NCI-H2196 treated with DMSO at 0.1 percent for 48 hours (cell line): Measurements from ENCODE around the gene PLXNB3.
"Not testable (repeated sequence)": the region's sequence is repeated elsewhere in the genome, so short reads cannot be mapped to it uniquely, and the experiment has no call there.

Experiments used
- DNase-seq: peaks from one replicate; lab custom pipeline; 2025; ENCODE audit not compliant: unreplicated experiment; lab: John Stamatoyannopoulos, UW

PLXNB3 gene

DNA sequence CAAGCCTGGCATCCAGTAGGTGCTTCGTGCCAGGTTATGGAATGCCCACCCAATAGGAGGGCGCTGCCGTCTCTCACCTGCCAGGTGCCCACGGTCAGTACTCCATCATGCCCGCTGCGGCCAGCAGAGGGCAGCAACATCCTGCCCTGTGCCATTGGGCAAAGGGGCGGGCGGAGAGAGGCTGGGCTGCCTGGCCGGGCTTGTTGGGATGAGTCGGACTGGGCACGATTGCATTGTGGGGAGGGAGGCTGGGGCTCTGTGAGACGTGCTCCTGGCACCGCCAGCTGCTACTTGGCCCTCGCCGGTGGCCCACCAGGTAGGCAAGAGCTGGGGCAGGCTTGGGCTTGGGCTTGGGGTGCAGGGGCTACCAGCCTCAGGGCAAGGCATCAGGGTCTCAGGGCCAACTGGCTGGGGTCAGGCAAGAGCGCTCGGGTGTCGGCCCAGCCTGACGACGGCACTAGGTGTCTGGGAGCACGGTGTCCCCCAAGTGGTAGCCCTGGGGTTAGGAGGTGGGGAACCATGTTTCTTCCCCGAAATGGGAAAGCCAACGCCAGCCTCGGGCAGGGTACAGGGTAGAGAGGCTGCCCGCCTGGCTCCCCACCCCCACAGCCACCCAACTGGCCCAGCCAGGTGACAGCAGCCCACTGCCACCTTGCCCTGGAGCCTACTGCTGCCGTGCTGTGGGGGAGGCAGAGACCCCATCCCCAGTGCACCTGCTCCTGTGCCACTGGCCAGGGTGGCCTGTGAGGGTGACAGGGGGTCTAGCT lies at the start of gene PLXNB3:
Gene PLXNB3, plus strand, starts transcription at position 261 of the 767 bp plus-strand sequence. CDS start 1,287 bp downstream, outside the sequence.
- DNase-seq: peak; percentile 51

DNA sequence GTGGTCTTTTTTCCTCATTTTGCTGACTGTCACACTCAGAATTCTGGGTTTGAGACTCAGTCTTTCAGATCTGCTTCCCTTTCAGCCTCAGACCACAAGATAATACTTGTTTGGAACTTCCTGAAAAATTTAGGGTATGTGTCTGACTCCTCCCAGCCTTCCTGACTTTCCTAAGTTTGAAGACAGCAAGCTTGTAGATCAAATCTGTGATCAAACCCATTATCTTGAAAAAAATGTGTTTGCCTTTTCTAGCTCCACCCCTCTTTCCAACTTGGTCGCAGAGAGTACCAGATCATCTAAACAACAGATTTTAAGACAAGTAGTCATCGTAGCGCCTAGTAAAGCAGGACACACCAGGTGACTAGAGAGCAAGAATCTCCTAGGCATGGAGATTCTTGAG lies 49.8 kb upstream of the PLXNB3 start:
- DNase-seq: no peak

DNA sequence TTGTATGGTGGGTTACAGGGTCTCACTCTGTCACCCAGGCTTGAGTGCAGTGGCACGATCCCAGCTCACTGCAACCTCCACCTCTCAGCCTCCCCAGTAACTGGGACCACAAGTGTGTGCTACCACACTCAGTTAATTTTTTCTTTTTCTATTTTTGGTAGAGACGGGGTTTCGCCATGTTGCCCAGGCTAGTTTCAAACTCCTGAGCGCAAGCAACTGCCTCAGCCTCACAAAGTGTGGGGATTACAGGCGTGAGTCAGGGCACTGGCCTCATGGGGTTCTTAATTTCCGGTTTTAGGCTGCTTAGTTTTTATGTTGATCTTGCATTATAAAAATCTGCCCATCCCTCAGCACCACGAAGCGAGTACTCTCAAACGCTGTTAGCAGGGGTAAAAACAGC lies 46.6 kb upstream of the PLXNB3 start:
- DNase-seq: no peak

DNA sequence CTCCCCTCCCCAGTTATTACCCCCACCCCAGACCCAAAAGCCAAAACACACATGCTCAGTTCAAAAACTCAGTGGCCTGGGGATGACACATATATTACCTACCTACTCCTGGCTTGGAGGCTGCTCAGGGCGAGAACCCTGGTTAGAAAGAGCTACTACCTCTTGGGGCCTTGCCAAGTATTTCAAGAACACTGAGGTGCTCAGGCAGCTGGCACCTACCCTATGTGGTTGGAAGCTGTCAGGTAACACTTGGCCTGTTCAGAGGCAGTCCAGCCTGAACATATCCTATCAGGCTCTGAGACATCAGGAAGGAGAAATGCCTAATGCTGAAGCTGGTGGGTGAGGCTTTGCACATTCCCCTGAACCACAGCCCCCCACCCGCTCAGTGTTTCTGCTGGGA lies 44.8 kb upstream of the PLXNB3 start:
- no peak for DNase-seq

DNA sequence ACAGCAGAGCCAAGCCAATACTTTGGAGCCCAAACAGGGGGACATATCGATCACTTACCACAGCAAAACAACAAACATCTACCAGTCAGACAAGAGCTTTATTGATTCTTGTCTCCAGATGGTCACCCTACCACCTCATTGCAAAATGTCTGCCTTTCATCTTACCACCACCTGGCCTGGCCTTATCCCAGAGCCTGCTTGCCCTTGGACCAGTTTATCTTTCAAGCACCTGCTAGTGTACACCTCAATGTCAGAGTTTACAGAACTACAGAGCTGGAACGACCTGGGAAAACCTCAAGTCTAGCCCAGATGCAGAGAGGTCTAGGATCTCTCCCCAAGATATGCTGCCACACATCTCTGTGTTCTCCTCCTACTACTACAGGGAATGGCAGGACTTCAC lies 44.3 kb upstream of the PLXNB3 start:
- no peak for DNase-seq

DNA sequence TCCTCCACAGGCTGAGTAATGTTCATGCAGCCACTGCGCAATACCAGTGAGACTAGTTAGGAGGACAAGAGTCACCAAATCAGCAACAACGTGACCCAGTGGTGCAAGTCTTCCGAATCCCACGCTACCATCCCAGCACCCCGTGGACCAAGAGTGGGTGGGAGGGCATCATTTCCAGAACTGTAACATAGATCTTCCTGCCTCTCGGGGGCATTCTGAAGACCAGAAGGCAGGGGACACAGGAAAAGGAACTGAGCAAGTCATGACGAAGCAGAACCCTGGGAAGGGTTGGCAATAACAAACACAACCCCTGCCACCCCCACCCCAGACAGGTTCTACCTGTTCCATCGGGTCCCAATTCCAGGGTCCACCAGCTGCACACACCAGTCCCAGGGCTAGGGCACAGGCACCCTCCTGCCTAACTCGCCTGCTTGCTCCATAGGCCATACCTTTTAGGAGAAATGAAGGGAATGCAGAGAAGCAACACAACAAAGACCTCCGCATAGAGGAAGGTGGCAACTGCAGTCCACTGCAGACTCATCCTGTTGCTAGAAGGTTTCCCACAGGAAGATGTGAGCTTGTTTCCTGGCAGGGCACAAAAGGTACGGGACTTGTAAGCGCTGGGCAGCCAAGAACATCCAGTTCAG lies 41.2 kb upstream of the PLXNB3 start:
- no peak for DNase-seq

DNA sequence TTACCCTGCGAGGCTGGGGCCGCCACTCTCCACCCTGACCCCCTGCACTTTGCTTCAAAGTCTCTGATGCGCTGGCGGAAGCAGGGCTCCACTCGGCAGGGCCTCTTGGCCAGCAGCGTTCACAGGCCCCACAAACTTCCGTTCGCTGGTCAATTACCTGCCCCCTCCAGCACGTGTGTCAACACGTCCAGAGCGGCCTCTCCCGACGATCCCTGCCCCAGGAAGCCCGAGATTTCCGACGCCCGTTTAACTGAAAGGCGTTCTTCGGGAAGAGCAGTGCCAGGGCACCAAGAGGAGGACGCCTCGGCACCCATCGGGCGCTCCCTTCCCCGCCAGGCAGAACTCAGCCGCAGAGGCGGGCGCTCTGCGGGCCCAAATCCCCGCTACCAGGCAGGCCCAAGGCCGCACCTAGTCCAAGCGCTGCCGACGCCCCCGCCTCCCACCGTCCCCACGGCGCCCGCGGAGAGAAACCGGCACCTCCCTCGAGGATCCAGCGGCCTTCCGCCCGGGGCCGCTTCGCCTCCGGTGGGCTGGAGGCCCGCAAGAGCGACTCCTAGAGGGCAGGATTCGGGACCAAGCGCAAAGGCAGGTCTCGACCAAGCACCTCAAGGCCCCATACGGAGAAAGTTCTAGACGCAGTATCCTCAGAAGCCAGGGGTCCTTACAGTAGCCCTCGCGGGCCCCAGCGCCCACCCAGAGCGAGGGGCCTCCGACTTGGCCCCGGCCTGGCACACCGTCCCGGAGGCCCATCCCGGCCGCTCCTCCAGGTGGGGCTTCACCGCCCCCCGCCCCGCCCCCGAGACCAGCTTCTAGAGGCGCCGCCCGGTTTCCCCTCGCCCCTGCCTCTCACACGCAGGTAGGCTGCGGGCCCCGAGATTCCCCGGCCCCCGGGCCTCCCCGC lies 40.4 kb upstream of the PLXNB3 start:
- DNase-seq: peak; percentile 28

DNA sequence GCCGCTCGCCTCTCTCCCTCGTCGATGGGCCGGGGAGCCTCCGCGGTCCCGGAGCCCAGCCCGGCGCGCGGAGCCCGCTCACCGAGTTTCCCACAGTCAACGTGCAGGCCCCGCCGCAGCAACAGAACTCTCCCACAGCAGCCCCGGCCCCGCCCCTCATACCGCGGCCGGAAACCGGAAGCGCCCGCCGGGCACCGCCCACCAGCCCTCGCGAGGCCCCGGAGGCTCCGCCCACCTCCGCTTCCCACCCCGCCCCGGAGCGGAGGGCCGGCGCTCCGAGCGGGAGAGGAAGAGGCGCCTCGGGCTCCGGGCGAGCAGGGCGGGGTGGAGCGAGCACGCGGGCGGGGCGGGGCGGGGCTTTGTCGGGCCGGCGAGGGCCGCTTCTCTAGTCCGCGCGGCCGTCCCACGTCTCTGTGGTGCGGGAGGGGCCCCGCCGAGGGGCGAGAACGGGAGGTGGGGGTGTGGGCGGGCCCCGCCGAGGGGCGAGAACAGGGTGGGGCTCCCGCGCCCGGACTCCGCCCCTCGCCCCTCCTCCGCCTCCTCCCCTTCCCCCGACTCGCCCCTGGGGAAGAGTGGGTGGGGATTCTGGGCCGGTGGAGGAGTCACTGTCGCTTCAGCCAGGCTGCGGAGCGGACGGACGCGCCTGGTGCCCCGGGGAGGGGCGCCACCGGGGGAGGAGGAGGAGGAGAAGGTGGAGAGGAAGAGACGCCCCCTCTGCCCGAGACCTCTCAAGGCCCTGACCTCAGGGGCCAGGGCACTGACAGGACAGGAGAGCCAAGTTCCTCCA lies 39.6 kb upstream of the PLXNB3 start, which contains the start of the genes ABCD1 and BCAP31:
Gene ABCD1, plus strand, starts transcription at position 605 of the 787 bp plus-strand sequence. CDS start 411 bp downstream, outside the sequence.
Gene BCAP31, minus strand, starts transcription at position 136 of the 787 bp plus-strand sequence. CDS start 1,143 bp downstream, outside the sequence.
- DNase-seq: peak; percentile 78

DNA sequence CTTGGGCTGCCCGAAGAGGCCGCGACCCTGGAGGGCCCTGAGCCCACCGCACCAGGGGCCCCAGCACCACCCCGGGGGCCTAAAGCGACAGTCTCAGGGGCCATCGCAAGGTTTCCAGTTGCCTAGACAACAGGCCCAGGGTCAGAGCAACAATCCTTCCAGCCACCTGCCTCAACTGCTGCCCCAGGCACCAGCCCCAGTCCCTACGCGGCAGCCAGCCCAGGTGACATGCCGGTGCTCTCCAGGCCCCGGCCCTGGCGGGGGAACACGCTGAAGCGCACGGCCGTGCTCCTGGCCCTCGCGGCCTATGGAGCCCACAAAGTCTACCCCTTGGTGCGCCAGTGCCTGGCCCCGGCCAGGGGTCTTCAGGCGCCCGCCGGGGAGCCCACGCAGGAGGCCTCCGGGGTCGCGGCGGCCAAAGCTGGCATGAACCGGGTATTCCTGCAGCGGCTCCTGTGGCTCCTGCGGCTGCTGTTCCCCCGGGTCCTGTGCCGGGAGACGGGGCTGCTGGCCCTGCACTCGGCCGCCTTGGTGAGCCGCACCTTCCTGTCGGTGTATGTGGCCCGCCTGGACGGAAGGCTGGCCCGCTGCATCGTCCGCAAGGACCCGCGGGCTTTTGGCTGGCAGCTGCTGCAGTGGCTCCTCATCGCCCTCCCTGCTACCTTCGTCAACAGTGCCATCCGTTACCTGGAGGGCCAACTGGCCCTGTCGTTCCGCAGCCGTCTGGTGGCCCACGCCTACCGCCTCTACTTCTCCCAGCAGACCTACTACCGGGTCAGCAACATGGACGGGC lies 38.8 kb upstream of the PLXNB3 start:
- no peak for DNase-seq

DNA sequence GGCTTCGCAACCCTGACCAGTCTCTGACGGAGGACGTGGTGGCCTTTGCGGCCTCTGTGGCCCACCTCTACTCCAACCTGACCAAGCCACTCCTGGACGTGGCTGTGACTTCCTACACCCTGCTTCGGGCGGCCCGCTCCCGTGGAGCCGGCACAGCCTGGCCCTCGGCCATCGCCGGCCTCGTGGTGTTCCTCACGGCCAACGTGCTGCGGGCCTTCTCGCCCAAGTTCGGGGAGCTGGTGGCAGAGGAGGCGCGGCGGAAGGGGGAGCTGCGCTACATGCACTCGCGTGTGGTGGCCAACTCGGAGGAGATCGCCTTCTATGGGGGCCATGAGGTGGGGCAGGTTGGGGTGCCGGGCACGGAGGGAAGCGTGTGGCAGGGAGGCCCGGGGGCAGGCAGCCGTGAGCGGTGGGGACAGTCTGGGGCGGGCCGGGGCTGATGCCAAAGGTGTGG lies 38.2 kb upstream of the PLXNB3 start:
- DNase-seq: no peak

DNA sequence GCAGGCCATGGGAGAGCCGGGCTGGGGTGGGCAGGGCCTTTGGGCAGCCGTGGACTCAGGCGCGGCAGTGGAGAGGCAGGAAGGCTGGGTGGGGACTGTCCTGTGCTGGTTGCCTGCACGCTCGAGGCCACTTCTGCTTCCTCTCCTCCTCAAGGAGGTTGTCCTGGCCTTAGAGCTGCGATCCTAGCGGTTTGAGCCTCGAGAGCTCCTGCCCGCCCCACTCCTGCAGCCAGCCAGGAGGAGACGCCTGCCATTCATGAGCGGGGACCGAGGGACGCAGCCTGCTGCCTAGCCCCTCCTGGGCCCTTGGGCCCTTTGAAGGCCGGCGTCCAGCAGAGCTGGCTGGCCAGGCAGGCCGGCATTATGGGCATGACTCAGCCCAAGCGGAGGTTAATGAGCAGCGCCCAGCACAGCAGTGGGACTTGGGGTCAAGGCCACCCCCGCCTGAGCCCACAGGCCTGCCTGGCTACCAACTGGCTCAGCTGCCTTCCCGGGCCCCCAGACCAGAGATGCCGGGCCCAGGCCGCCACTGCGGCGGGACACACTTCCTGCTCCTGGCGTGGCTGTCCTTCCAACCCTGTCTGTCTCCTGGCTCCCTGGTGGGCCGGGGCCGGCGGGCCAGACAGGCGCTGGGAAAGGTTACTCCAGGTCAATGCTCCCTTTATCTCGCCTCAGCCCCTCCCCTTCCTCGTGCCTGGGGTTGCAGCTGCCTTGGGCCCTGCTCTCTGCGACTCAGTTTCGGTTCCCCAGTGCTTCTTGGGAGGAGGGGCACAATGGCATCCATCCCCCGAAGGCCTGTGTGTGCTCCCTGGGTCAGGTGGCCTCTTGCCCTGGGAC lies 37.5 kb upstream of the PLXNB3 start:
- DNase-seq: peak; percentile 53

DNA sequence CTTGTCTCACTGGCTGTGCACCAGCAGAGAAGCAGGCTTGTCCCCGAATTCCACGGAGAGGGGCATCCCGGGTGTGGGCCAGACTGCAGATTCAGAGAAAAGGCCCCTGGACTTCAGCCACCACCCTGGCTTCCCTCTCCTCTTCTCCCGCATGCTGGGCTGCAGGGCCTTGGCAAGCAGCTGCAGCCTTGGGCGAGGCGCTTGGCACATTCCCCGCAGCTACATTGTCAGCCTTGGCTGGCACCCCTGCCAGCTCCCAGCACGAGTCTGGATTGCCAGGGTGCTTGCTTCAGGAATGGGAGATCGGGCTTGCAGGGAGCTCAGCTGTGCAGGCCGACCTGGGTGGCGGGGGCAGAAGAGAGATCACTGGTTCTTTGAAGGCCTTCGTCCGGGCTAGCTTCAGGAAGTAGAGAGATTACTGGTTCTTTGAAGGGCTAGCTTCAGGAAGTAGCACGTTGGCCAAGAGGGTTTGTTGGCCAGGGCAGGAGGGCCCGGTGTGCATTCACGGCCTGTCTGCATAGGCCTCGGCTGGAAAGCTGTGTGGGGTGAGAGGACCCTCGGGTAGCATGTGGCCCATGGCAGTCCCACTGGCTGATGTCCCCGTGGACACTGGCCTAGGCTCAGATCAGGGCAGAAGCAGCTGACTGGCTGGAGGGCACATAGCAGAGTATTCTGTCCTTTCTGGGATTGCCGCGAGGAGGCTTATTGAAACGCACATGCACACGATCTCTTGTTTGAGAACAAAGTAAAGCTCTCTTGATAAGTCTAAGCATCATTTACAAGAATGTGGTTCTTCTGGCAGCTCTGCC lies 36.7 kb upstream of the PLXNB3 start:
- peak; percentile 58 for DNase-seq

DNA sequence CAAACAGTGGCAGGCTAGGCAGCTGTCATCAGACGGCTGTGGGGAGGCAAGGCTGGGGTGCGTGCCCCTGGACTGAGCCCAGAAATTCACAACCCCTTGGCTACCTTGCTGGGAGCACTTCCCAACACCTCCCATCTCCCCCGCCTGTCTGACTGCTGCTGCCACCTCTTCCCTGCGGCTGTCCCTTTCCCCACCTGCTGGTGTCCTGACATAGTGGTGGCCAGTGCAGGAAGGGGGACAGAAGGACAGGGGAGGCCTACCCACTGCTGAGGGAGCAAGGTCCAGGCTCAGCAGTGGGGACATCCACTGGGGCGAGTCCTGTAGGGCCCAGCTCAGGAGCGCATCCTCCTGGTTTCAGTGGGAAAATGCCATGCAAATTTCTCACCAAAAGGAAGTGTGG lies 36.0 kb upstream of the PLXNB3 start:
- no peak for DNase-seq

DNA sequence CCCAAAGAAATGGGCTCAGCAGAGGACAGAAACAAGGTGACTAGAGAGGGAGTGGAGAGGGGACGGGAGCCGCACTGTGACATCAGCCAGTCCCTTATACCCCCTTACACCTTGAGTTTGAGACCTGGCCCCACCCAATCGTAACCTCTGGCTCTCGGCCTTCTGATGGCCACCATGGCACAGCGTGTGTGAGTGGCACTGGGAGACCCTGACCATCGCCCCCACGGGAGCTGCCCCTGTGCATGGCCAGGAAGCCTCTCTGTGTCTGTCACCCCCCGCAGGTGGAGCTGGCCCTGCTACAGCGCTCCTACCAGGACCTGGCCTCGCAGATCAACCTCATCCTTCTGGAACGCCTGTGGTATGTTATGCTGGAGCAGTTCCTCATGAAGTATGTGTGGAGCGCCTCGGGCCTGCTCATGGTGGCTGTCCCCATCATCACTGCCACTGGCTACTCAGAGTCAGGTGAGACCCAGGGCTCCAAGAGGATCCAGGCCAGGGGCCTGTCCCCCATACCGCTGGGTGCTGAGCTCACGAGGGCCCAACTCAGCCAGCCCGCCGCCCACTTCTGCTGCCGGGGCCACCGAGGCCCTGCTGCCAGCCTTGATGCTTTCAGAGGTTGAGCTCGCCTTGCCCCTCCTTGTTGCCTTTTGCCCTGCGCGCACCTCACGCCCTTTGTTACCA lies 35.0 kb upstream of the PLXNB3 start:
- no peak for DNase-seq

DNA sequence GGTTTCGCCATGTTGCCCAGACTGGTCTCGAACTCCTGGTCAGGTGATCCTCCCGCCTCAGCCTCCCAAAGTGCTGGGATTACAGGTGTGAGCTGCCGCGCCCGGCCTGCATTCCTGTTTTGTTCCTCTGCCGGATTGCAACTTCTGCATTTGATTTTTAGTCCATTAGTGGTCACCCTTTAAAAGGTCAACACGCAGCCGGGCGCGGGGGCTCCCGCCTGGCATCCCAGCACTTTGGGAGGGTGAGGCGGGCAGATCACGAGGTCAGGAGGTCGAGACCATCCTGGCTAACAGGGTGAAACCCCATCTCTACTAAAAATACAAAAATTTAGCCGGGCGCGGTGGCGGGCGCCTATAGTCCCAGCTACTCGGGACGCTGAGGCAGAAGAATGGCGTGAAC lies 33.9 kb upstream of the PLXNB3 start:
- not testable (repeated sequence) for DNase-seq

DNA sequence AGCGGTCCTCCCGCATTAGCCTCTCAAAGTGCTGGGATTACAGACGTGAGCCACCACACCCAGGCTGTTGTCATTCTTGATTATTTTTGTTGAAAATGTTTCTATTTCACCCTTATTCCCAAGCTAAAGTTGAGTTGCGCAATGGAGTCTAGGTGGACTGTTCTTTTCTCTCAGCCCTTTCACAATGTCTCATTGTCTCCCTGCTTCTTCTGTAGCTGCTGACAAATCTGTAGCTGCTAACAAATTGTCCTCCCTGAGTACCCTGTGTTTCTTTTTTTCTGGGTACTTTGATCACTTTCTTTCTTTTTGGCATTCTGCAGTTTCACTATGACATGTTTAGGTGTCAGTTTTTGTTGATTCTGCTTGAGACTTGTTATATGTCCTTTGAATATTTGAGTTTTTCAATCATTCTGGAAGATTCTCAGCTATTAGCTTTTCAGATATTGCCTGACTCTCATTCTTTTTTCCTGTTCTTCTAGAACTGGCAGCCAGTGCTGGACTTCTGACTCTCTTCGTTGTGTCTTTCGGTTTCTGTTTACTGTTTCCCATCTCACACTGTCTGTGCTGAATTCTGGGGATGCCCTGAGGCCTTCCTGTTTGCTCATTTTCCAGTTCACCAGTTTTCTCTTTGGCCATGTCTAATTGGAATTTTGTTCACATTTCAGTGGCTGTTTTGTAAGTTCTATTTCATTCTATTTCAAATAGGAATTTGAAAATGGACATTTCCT lies 32.8 kb upstream of the PLXNB3 start:
- no peak for DNase-seq

DNA sequence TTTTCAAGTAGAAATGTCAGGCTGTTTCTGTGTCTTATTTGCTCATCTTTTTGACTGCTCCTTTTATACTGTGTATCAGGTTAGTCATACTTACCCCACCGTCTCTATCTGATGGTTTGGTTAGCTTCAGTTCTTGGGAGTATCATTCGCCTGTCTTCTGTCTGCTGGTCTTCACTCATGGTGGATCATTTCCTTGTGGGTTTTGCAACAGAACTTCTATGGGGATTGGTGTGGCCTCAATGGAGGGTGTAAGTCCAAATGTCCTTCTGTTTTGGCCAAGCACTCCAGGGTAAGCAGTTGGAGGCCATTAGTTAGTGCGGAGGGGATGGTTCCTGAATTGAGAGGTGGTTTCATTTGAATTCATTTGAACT lies 32.2 kb upstream of the PLXNB3 start:
- no peak for DNase-seq
